ENCODE measurements around the gene CACNA1D.

- TF ChIP-seq EP300 (IDR thresholded peaks at IDR 0.05), result no peak
- no peak for TF ChIP-seq CTCF (IDR thresholded peaks at IDR 0.05)
- no peak for TF ChIP-seq POLR2A (IDR thresholded peaks at IDR 0.05)
- no peak for TF ChIP-seq POLR2AphosphoS5 (IDR thresholded peaks at IDR 0.05)
Measured at GRCh38 chr3:53849916-53850315, 355.5 kb downstream of the CACNA1D start.
